IMR-90 (cell line): ENCODE data around the gene NOTCH3. TPM values are rescaled to one million over a fixed set of nuclear protein-coding genes. Genes with fewer than 3 reads are reported as not detected.

Experiments used
- ATAC-seq: fragments of 200-7000 bp; cut with Tn5 transposase; 2 replicates; pipeline ENCODE4 v1.9.1; 2020; ENCODE audit warnings: low read depth, mild to moderate bottlenecking, moderate library complexity
- BruUV-seq: library from RNA; stranded (reverse); fragments of 400-500 nt; replicated peaks from 2 replicates; lab custom pipeline; 2021; lab: Mats Ljungman, UMichigan
- CTCF ChIA-PET: fragments of 300-600 bp; formaldehyde crosslinking; extraction: SDS; loops from one replicate; lab custom pipeline; 2021; ENCODE audit warnings: antibody characterized with exemption; lab: Yijun Ruan, JAX
- POLR2A ChIA-PET: fragments of 300-600 bp; sonication (Branson Sonifier 250); formaldehyde crosslinking; loops from one replicate; lab custom pipeline; 2022; ENCODE audit warnings: antibody characterized with exemption; ENCODE audit not compliant: unreplicated experiment; lab: Charles Lee
- DNase-seq: peaks from one replicate; pipeline ENCODE4 v3.0.0; 2013
- H2AFZ ChIP-seq: replicated peaks from 2 replicates; pipeline ENCODE3; 2013; ENCODE audit warnings: low read length, mild to moderate bottlenecking; ENCODE audit not compliant: poor library complexity
- H2AK5ac ChIP-seq: 2 replicates; pipeline ENCODE4 v1.6.1; 2013; ENCODE audit warnings: low read depth, low read length, inconsistent platforms
- H2AK9ac ChIP-seq: replicated peaks from 2 replicates; pipeline ENCODE3; 2013; ENCODE audit warnings: mild to moderate bottlenecking, low read depth, low read length, moderate library complexity; ENCODE audit not compliant: poor library complexity
- H2BK120ac ChIP-seq: 2 replicates; pipeline ENCODE4 v1.6.1; 2013; ENCODE audit warnings: low read depth, low read length, inconsistent platforms
- H2BK15ac ChIP-seq: 3 replicates; pipeline ENCODE4 v1.6.1; 2013; ENCODE audit warnings: low read depth, low read length, inconsistent platforms
- H2BK20ac ChIP-seq: 2 replicates; pipeline ENCODE4 v1.6.1; 2013; ENCODE audit warnings: low read depth, mild to moderate bottlenecking, inconsistent platforms, low read length, moderate library complexity
- H2BK5ac ChIP-seq: 2 replicates; pipeline ENCODE4 v1.6.1; 2013; ENCODE audit warnings: mild to moderate bottlenecking, low read depth, low read length, inconsistent platforms; ENCODE audit not compliant: poor library complexity, severe bottlenecking
- H3K14ac ChIP-seq: replicated peaks from 2 replicates; pipeline ENCODE4 v1.6.1; 2013; ENCODE audit warnings: low read depth, low read length, inconsistent platforms
- H3K18ac ChIP-seq: 2 replicates; pipeline ENCODE4 v1.6.1; 2013; ENCODE audit warnings: low read depth, low read length, control low read depth
- H3K23ac ChIP-seq: 2 replicates; pipeline ENCODE4 v1.6.1; 2013; ENCODE audit warnings: low read depth, low read length, inconsistent platforms
- H3K27ac ChIP-seq: 2 replicates; pipeline ENCODE4 v1.5.1; 2013; ENCODE audit warnings: mild to moderate bottlenecking, control low read depth, low read length; ENCODE audit not compliant: insufficient read depth
- H3K27me3 ChIP-seq: 2 replicates; pipeline ENCODE4 v1.6.1; 2013; ENCODE audit warnings: low read length; ENCODE audit not compliant: control insufficient read depth, insufficient read depth
- H3K36me3 ChIP-seq: 2 replicates; pipeline ENCODE4 v1.6.1; 2013; ENCODE audit warnings: low read length, mixed read lengths; ENCODE audit not compliant: control insufficient read depth, insufficient read depth
- H3K4ac ChIP-seq: 2 replicates; pipeline ENCODE4 v1.6.1; 2013; ENCODE audit warnings: low read depth, low read length, inconsistent platforms
- H3K4me1 ChIP-seq: 2 replicates; pipeline ENCODE4 v1.6.1; 2013; ENCODE audit warnings: low read length, mixed read lengths; ENCODE audit not compliant: control insufficient read depth, insufficient read depth
- H3K4me2 ChIP-seq: 2 replicates; pipeline ENCODE4 v1.6.1; 2013; ENCODE audit warnings: low read depth, mild to moderate bottlenecking, control low read depth, low read length, moderate library complexity
- H3K4me3 ChIP-seq: 2 replicates; pipeline ENCODE4 v1.5.1; 2013; ENCODE audit warnings: low read depth, mild to moderate bottlenecking, control low read depth, low read length, moderate library complexity; ENCODE audit not compliant: insufficient read depth
- H3K56ac ChIP-seq: 2 replicates; pipeline ENCODE4 v1.6.1; 2013; ENCODE audit warnings: low read length, inconsistent platforms; ENCODE audit not compliant: insufficient read depth; ENCODE audit errors: extremely low read depth
- H3K79me1 ChIP-seq, 2 experiments: 2 replicates each; pipeline ENCODE4 v1.6.1; 2013; ENCODE audit warnings: low read length in 2 of 2, inconsistent platforms in 1 of 2, low read depth in 1 of 2
- H3K9ac ChIP-seq: 2 replicates; pipeline ENCODE4 v1.6.1; 2013; ENCODE audit warnings: low read depth, low read length, control low read depth
- H3K9me1 ChIP-seq: 2 replicates; pipeline ENCODE4 v1.6.1; 2013; ENCODE audit warnings: low read length, inconsistent platforms; ENCODE audit not compliant: insufficient read depth
- H3K9me3 ChIP-seq: 2 replicates; pipeline ENCODE4 v1.6.1; 2013; ENCODE audit warnings: low read length; ENCODE audit not compliant: control insufficient read depth, insufficient read depth
- H4K20me1 ChIP-seq: 2 replicates; pipeline ENCODE4 v1.6.1; 2013; ENCODE audit warnings: low read length, inconsistent platforms; ENCODE audit not compliant: insufficient read depth
- H4K5ac ChIP-seq: 2 replicates; pipeline ENCODE4 v1.6.1; 2013; ENCODE audit warnings: mild to moderate bottlenecking, low read depth, low read length, control low read depth
- H4K8ac ChIP-seq, 2 experiments: 2 replicates each; pipeline ENCODE4 v1.6.1; 2013; ENCODE audit warnings: low read depth in 2 of 2, low read length in 2 of 2, control low read depth in 1 of 2, inconsistent platforms in 1 of 2
- H4K91ac ChIP-seq: 2 replicates; pipeline ENCODE4 v1.6.1; 2013; ENCODE audit warnings: low read depth, low read length, inconsistent platforms; ENCODE audit not compliant: insufficient read depth
- CHD1 ChIP-seq: IDR thresholded peaks from 2 replicates; pipeline ENCODE4 v1.6.1; 2012; ENCODE audit warnings: low read depth, low read length, improper control_type of control experiment
- RFX5 ChIP-seq: IDR thresholded peaks from 2 replicates; pipeline ENCODE4 v1.8.0; 2012; ENCODE audit warnings: low read depth, mild to moderate bottlenecking, low read length, moderate library complexity
- SMC3 ChIP-seq: fragments of 150-350 bp; IDR thresholded peaks from 2 replicates; pipeline ENCODE4 v1.6.1; 2016; ENCODE audit warnings: low read depth, mild to moderate bottlenecking, antibody characterized with exemption, low read length, moderate library complexity
- WGBS, 2 experiments: methylation state at CpG; one replicate each; pipeline versions ENCODE4 v1.1.5 to v1.1.7; 2013; ENCODE audit warnings: missing lambda C conversion rate in 2 of 2; ENCODE audit not compliant: insufficient read length in 1 of 2; ENCODE audit errors: extremely low coverage in 2 of 2; 5-methylcytosine and 5-hydroxymethylcytosine counted together
- dilution Hi-C: fragments of 300-500 bp; cut with HindIII; formaldehyde crosslinking; loops from one replicate; pipeline ENCODE4 v1.14.3; 2018; ENCODE audit warnings: low sequenced_read_pairs; ENCODE audit not compliant: unreplicated experiment
- in situ Hi-C: fragments of 300-500 bp; cut with MboI; formaldehyde crosslinking; loops from 3 replicates; pipeline ENCODE4 v1.14.3; 2019; ENCODE audit warnings: low sequenced_read_pairs, inconsistent platforms, mixed read lengths
- intact Hi-C: fragments of 100-400 bp; cut with micrococcal nuclease; formaldehyde crosslinking; loops from 2 replicates; pipeline ENCODE4 v1.10.0; 2022
- polyA plus RNA-seq, 3 experiments: library from polyadenylated mRNA; depleted of rRNA; stranded (reverse); fragments of >200 nt; gene quantifications; 2 replicates each; pipeline ENCODE4 v1.2.3, GENCODE V29; 2012; ENCODE audit warnings: low replicate concordance in 1 of 3
- total RNA-seq: library from RNA; depleted of rRNA; stranded (reverse); fragments of >200 nt; gene quantifications from 2 replicates; pipeline ENCODE4 v1.2.3, GENCODE V29; 2012

The NOTCH3 gene
- total and polyA plus RNA-seq, 2 of the 4 experiments (the other 2 are of a cell fraction) = 5.9 to 25.1 TPM

DNA sequence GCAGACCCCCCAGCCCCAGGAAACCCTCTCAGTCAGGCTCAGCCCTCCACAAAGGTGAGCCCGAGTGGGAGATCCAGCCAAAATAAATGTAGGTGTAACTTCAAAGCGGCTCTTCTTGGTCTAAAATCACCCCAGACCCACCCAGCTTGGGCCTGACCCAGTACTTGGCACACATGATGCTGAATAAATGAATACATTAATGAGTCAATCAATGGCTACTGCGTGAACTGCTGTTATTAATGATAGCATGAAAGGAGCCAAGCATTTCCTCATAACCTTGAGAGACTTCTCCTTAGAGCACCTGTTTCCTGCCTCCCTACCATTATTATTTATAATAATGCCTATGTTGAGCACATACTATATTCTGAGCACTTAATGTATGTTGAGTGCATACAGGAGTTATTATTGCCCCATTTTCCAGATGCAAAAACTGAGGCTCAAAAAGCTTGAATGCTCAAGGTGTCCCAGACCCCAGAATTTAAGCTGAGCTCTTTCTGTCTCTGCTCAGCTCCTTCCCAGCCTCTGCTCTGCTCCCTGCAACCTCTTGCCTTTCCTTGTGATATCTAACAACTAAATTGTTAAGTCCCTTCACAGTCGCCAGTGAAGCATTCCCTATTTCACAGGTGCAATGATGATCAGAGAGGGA is 4.3 kb downstream of the NOTCH3 start:
- H4K20me1 ChIP-seq = peaks cover 18% of the 10 kb centered on the region
- H3K9me3 ChIP-seq = no peaks in the 10 kb centered on the region
- DNase-seq (no peak), ATAC-seq (no peak)
- H4K8ac ChIP-seq = no peak overlapping the region
- peaks cover 15% of the 10 kb centered on the region for H3K36me3 ChIP-seq
- peaks cover 11% of the 10 kb centered on the region for H3K9me1 ChIP-seq
- in situ Hi-C loops = no loop called here
- intact Hi-C loops = loop anchor here (5.0 kb wide), 1 partner anchor 56 kb away; no protein-coding TSS in a partner anchor
- BruUV-seq = no TSS peak
- CTCF ChIA-PET = no interaction called here
- no peak overlapping the region for H4K5ac ChIP-seq
- H4K91ac ChIP-seq = no peak overlapping the region
- H2BK20ac ChIP-seq = no peak overlapping the region
- no peak overlapping the region for H3K4me3 ChIP-seq
- POLR2A ChIA-PET = no interaction called here
- H3K4ac ChIP-seq = no peak overlapping the region
- dilution Hi-C loops = no loop called here
- no peak overlapping the region for H3K4me2 ChIP-seq
- H3K27ac ChIP-seq = no peak overlapping the region
- H3K9ac ChIP-seq = no peak overlapping the region
- H3K18ac ChIP-seq = no peak overlapping the region
- no peaks in the 10 kb centered on the region for H3K27me3 ChIP-seq
- H2BK120ac ChIP-seq = no peak overlapping the region
- no peak overlapping the region for H2BK15ac ChIP-seq
- no peak overlapping the region for H3K23ac ChIP-seq
- no peak overlapping the region for H2AFZ ChIP-seq
- TF ChIP-seq RFX5 (no peak), CHD1 (no peak), SMC3 (no peak)
- no peak overlapping the region for H3K56ac ChIP-seq
- H2AK9ac ChIP-seq = no peak overlapping the region
- H3K79me1 ChIP-seq = peaks cover 18 to 49% of the 10 kb centered on the region in 2 experiments
- no peak overlapping the region for H2BK5ac ChIP-seq
- H3K4me1 ChIP-seq = peaks cover 15% of the 10 kb centered on the region
- H2AK5ac ChIP-seq = no peak overlapping the region; the same call in 1 of the 2 replicates
- 50% methylated on average over 1 of the region's 4 CpGs; no CpG with 5 or more reads in 1 of the 2 experiments for WGBS, 2 experiments
- H3K14ac ChIP-seq = no peak overlapping the region
